HUES64 (cell line): ENCODE data around the gene ACSBG1.

Experiments
- H3K27ac ChIP-seq: 2 replicates; pipeline ENCODE4 v1.7.0; 2013; ENCODE audit warnings: low read depth, low read length, inconsistent platforms
- H3K27me3 ChIP-seq: 2 replicates; pipeline ENCODE4 v1.6.1; 2013; ENCODE audit warnings: mild to moderate bottlenecking, low read length; ENCODE audit not compliant: insufficient read depth
- H3K36me3 ChIP-seq: 2 replicates; pipeline ENCODE4 v1.6.1; 2013; ENCODE audit warnings: mild to moderate bottlenecking, low read length; ENCODE audit not compliant: insufficient read depth
- H3K4me1 ChIP-seq: 2 replicates; pipeline ENCODE4 v1.6.1; 2013; ENCODE audit warnings: mild to moderate bottlenecking, low read length, moderate library complexity; ENCODE audit not compliant: insufficient read depth
- H3K4me3 ChIP-seq: 2 replicates; pipeline ENCODE4 v1.5.1; 2013; ENCODE audit warnings: mild to moderate bottlenecking, low read length, moderate library complexity
- H3K9ac ChIP-seq: 2 replicates; pipeline ENCODE4 v1.6.1; 2013; ENCODE audit warnings: mild to moderate bottlenecking, low read depth, low read length
- H3K9me3 ChIP-seq: 2 replicates; pipeline ENCODE4 v1.6.1; 2013; ENCODE audit warnings: low read depth, low read length; ENCODE audit not compliant: insufficient read depth
- WGBS: fragments of 150-250, 120-280 bp; methylation state at CpG from one replicate; pipeline ENCODE4 v1.1.7; 2013; ENCODE audit warnings: missing lambda C conversion rate; 5-methylcytosine and 5-hydroxymethylcytosine counted together

The ACSBG1 gene

GRCh38 chr15:78197632-78198031, 36.7 kb downstream of the ACSBG1 start:
- Histone ChIP-seq H3K27me3 (no peaks in the 10 kb centered on the region), H3K27ac (no peak overlapping the region), H3K36me3 (no peaks in the 10 kb centered on the region), H3K9ac (no peak overlapping the region), H3K9me3 (no peaks in the 10 kb centered on the region), H3K4me1 (no peaks in the 10 kb centered on the region), H3K4me3 (no peak overlapping the region)
- WGBS: 77% methylated on average over 6 of the region's 7 CpGs

DNA sequence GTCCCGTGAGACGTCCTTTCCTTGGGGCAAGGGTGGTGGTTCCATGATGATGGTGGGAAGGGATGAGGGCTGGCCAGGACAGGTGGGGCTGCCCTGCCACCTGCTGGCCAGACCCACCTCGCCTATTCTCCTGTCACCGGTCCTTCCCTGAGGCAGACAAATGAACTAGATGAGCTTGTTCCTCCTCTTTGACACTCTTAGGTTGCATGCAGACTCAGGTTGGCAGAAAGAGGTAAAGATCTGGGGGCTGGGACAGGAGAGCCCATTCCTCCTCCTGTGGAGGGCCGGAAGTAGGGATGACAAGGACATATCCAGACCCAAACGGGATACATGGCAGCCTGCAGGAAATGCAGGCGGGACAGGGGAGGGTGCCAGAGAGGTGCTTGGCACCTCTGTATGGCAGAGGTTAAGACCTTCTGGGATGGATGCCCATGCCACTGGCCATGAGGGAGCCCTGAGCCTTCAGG, 38.6 kb downstream of the ACSBG1 start:
- Histone ChIP-seq H3K27me3 (no peaks in the 10 kb centered on the region), H3K36me3 (no peaks in the 10 kb centered on the region), H3K4me3 (no peak overlapping the region), H3K9me3 (no peaks in the 10 kb centered on the region), H3K9ac (no peak overlapping the region), H3K4me1 (no peaks in the 10 kb centered on the region), H3K27ac (no peak overlapping the region)
- WGBS: 51% methylated on average over 7 of the region's 7 CpGs

- Histone ChIP-seq H3K9me3 (no peaks in the 10 kb centered on the region), H3K36me3 (no peaks in the 10 kb centered on the region), H3K4me3 (no peak overlapping the region), H3K4me1 (no peaks in the 10 kb centered on the region), H3K27me3 (no peaks in the 10 kb centered on the region), H3K27ac (no peak overlapping the region), H3K9ac (no peak overlapping the region)
- 94% methylated on average over 15 of the region's 15 CpGs for WGBS
Observed at GRCh38 chr15:78194568-78194925, 39.8 kb downstream of the ACSBG1 start.

DNA sequence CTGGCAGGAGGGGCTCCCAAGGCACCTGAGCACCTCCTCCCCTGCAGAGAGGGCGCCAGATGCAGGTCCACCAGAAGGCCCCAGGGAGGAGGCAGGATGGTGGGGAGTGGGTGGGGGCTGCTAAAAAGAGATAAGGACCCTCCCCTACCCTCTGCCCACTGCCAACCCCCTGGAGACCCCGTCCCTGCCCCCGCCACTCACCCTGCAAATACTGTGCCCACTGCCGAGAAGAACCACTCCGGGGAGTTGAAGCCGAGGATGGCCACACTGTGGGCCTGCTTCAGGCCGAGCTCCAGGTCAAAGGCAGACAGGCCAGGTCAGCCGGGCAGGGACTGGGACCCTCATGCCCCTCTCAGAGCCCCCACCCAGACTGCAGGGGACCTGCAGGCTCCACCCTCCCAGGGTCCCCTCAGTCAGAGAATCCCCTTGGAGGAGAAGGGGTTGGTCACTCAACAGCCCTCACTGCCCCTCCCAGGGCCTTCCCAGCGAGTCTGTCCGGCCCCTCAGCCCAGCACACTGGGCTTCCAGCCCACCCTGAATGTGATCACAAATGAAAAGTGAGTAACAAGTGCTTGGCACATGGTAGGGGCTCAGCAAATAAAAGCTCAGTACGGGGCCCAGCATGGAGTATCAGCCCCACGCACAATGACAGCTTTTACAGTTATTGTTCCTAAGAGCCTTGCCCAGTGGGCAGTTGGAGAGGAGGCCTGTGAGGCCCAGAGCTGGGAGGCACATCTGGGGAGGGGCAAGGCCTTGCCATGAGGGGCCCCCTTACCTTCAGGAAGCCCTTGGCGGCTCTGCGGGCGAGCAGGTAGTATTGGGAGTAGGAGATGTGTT, 40.4 kb downstream of the ACSBG1 start:
- Histone ChIP-seq H3K9ac (no peak overlapping the region), H3K4me1 (no peaks in the 10 kb centered on the region), H3K27ac (no peak overlapping the region), H3K36me3 (no peaks in the 10 kb centered on the region), H3K4me3 (no peak overlapping the region), H3K9me3 (no peaks in the 10 kb centered on the region), H3K27me3 (no peaks in the 10 kb centered on the region)
- WGBS: 91% methylated on average over 14 of the region's 15 CpGs

- H3K4me1 ChIP-seq: no peaks in the 10 kb centered on the region
- H3K36me3 ChIP-seq: no peaks in the 10 kb centered on the region
- 95% methylated on average over 10 of the region's 10 CpGs for WGBS
- H3K4me3 ChIP-seq: no peak overlapping the region
- no peak overlapping the region for H3K27ac ChIP-seq
- no peaks in the 10 kb centered on the region for H3K9me3 ChIP-seq
- no peak overlapping the region for H3K9ac ChIP-seq
- H3K27me3 ChIP-seq: no peaks in the 10 kb centered on the region
Observed at GRCh38 chr15:78192826-78193594, 41.4 kb downstream of the ACSBG1 start.

DNA sequence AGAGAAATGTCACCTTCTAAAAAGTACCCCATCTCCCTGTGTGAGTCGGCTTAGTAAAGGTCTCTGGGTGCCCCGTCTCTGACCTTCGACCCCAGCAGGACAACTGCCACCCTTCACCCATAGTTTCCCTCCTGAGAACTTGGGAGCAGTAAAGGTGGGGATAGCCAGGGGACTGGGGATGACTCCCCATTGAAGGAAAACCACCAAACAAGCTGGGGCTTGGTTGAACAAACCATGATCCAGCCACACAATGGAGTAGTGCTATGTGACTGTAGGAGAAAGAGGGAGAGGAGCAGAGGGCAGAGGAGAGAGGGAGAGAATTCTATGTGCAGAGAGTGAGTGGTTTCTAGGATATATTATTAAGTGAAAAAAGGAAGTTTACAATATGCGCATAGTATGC, 51.5 kb downstream of the ACSBG1 start:
- Histone ChIP-seq H3K4me3 (no peak overlapping the region), H3K36me3 (no peaks in the 10 kb centered on the region), H3K27me3 (no peaks in the 10 kb centered on the region), H3K9me3 (no peaks in the 10 kb centered on the region), H3K27ac (no peak overlapping the region), H3K9ac (no peak overlapping the region), H3K4me1 (no peaks in the 10 kb centered on the region)
- WGBS: 95% methylated on average over 4 of the region's 4 CpGs

- Histone ChIP-seq H3K9ac (no peak overlapping the region), H3K27me3 (no peaks in the 10 kb centered on the region), H3K4me1 (no peaks in the 10 kb centered on the region), H3K27ac (no peak overlapping the region), H3K4me3 (no peak overlapping the region), H3K36me3 (no peaks in the 10 kb centered on the region), H3K9me3 (no peaks in the 10 kb centered on the region)
- 90% methylated on average over 5 of the region's 5 CpGs for WGBS
Observed at GRCh38 chr15:78182336-78182700, 52.0 kb downstream of the ACSBG1 start.

GRCh38 chr15:78179906-78180305, 54.5 kb downstream of the ACSBG1 start:
- Histone ChIP-seq H3K9ac (no peak overlapping the region), H3K9me3 (no peaks in the 10 kb centered on the region), H3K4me3 (no peak overlapping the region), H3K36me3 (no peaks in the 10 kb centered on the region), H3K27me3 (no peaks in the 10 kb centered on the region), H3K27ac (no peak overlapping the region), H3K4me1 (no peaks in the 10 kb centered on the region)
- WGBS: 95% methylated on average over 5 of the region's 5 CpGs

- H3K27me3 ChIP-seq: no peaks in the 10 kb centered on the region
- no peak overlapping the region for H3K4me3 ChIP-seq
- 94% methylated on average over 11 of the region's 12 CpGs for WGBS
- H3K4me1 ChIP-seq: no peaks in the 10 kb centered on the region
- H3K36me3 ChIP-seq: no peaks in the 10 kb centered on the region
- no peak overlapping the region for H3K27ac ChIP-seq
- no peak overlapping the region for H3K9ac ChIP-seq
- no peaks in the 10 kb centered on the region for H3K9me3 ChIP-seq
Observed at GRCh38 chr15:78179286-78179840, 55.0 kb downstream of the ACSBG1 start.

DNA sequence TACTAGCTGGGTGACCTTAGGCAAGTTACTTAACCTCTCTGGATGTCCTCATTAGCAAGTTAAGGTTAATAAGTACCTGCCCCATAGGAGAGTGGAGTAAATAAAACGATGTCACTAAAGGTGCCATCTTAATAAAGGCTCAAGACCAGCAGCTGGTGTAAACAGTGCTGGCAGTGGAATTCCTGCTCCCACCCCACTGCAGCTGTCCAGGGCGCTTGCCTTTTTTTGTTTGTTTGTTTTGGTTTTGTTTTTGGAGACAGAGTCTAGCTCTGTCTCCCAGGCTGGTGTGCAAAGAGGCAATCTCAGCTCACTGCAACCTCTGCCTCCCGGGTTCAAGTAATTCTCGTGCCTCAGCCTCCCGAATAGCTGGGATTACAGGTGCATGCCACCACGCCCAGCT, 56.3 kb downstream of the ACSBG1 start:
- Histone ChIP-seq H3K9ac (no peak overlapping the region), H3K36me3 (no peaks in the 10 kb centered on the region), H3K27me3 (no peaks in the 10 kb centered on the region), H3K9me3 (no peaks in the 10 kb centered on the region), H3K4me3 (no peak overlapping the region), H3K27ac (no peak overlapping the region), H3K4me1 (no peaks in the 10 kb centered on the region)
- 92% methylated on average over 6 of the region's 6 CpGs for WGBS

DNA sequence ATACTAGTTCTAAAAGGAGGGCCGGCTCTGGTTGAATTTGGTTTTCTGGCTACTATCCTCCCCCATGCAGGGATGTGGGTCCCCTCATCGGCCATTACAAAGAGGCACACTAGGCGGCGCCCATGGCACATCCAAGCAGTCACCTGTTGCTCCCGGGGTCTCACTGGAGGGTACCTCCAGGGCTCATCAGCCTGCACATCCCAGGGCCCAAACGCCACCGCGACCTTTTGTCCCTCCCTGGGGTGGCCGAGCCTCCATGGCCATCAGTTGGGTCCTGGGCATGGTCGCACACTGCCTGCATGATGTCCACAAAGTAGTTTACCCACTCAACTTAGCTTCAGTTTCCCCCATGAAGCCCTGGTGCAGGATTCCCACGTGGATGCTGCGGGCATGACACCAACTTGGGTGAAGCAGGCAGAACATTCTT, 56.9 kb downstream of the ACSBG1 start:
- H3K36me3 ChIP-seq: no peaks in the 10 kb centered on the region
- no peaks in the 10 kb centered on the region for H3K27me3 ChIP-seq
- H3K9me3 ChIP-seq: no peaks in the 10 kb centered on the region
- no peak overlapping the region for H3K27ac ChIP-seq
- no peak overlapping the region for H3K4me3 ChIP-seq
- WGBS: 30% methylated on average over 12 of the region's 12 CpGs
- no peak overlapping the region for H3K9ac ChIP-seq
- H3K4me1 ChIP-seq: no peaks in the 10 kb centered on the region
